A549 (cell line): ENCODE results near the gene SIPA1. TPM values are rescaled to one million over a fixed set of nuclear protein-coding genes. Genes with fewer than 3 reads are reported as not detected.

ENCODE experiments used
- ATAC-seq, 2 experiments: fragments of 200-7000 bp in 1 of 2; fragments of >200 bp in 1 of 2; cut with Nextera tagmentation in 1 of 2; cut with Tn5 transposase in 1 of 2; 3 replicates each; pipeline versions ENCODE4 v1.8.0 to v1.9.1; 2018 to 2020; ENCODE audit warnings: mild to moderate bottlenecking in 1 of 2, moderate library complexity in 1 of 2
- CTCF ChIA-PET: fragments of 300-600 bp; sonication (Branson Sonifier 250); formaldehyde crosslinking; extraction: SDS; loops from one replicate; lab custom pipeline; 2021; ENCODE audit warnings: antibody characterized with exemption, inconsistent platforms; lab: Yijun Ruan, JAX
- POLR2A ChIA-PET: fragments of 350-600 bp; formaldehyde crosslinking; extraction: SDS; loops from one replicate; lab custom pipeline; 2021; ENCODE audit warnings: antibody characterized with exemption, inconsistent platforms; lab: Yijun Ruan, JAX
- DNase-seq, 2 experiments: peaks; one replicate each; pipeline versions ENCODE4 v3.0.0 to v3.0.0-alpha.2; 2011 to 2016; ENCODE audit warnings: low read depth in 1 of 2, low spot score in 1 of 2
- FAIRE-seq: peaks from 2 replicates; lab custom pipeline; 2011; peaks lifted over from hg19 to GRCh38; lab: Jason Lieb, UNC
- H3K27ac ChIP-seq, 2 experiments: fragments of >200 bp; sonication (Bioruptor Twin); formaldehyde crosslinking; 3 replicates each; pipeline ENCODE4 v1.5.1; 2016 to 2017
- H3K4me1 ChIP-seq: fragments of >200 bp; sonication (Bioruptor Twin); formaldehyde crosslinking; 3 replicates; pipeline ENCODE4 v1.6.1; 2016
- H3K4me2 ChIP-seq: fragments of >200 bp; sonication (Bioruptor Twin); formaldehyde crosslinking; 3 replicates; pipeline ENCODE4 v1.6.1; 2016
- H3K4me3 ChIP-seq: fragments of >200 bp; sonication (Bioruptor Twin); formaldehyde crosslinking; 3 replicates; pipeline ENCODE4 v1.5.1; 2016
- H3K9me3 ChIP-seq: fragments of >200 bp; sonication (Bioruptor Twin); formaldehyde crosslinking; 3 replicates; pipeline ENCODE4 v1.6.1; 2016
- BHLHE40 ChIP-seq: IDR thresholded peaks from 2 replicates; pipeline ENCODE4 v1.6.1; 2012; ENCODE audit warnings: low read depth, low read length, inconsistent platforms
- CBX2 ChIP-seq: fragments of 200-600 bp; sonication (generic); IDR thresholded peaks from 2 replicates; pipeline ENCODE4 v1.6.1; 2016; ENCODE audit warnings: low read depth, mild to moderate bottlenecking, borderline replicate concordance
- CEBPB ChIP-seq, 2 experiments: fragments of >200 bp in 1 of 2; sonication (Bioruptor Twin) in 1 of 2; formaldehyde crosslinking in 1 of 2; IDR thresholded peaks; 2 replicates each; pipeline ENCODE4 v1.6.1; 2012 to 2016
- E2F6 ChIP-seq: IDR thresholded peaks from 2 replicates; pipeline ENCODE4 v1.6.1; 2012; ENCODE audit warnings: low read depth, borderline replicate concordance
- EHF ChIP-seq: fragments of 250-450 bp; sonication (Bioruptor Pico); IDR thresholded peaks from 2 replicates; pipeline ENCODE4 v1.5.0; 2020; ENCODE audit warnings: mild to moderate bottlenecking
- ELK1 ChIP-seq: fragments of 150-350 bp; IDR thresholded peaks from 2 replicates; pipeline ENCODE4 v1.6.1; 2014; ENCODE audit warnings: low read depth, mild to moderate bottlenecking, low read length
- EP300 ChIP-seq, 2 experiments: fragments of >200 bp; sonication (Bioruptor Twin); formaldehyde crosslinking; IDR thresholded peaks; 2 replicates in 1 of 2; 3 replicates in 1 of 2; pipeline ENCODE4 v1.6.1; 2016 to 2017
- ESRRA ChIP-seq: fragments of 150-350 bp; IDR thresholded peaks from 2 replicates; pipeline ENCODE4 v1.6.1; 2014; ENCODE audit warnings: mild to moderate bottlenecking, low read length, borderline replicate concordance
- FOSB ChIP-seq: fragments of 250-450 bp; sonication (Bioruptor Pico); IDR thresholded peaks from 2 replicates; pipeline ENCODE4 v1.5.0; 2020; ENCODE audit warnings: mild to moderate bottlenecking, moderate library complexity
- FOXS1 ChIP-seq: fragments of 250-450 bp; sonication (Bioruptor Pico); IDR thresholded peaks from 2 replicates; pipeline ENCODE4 v1.5.0; 2020; ENCODE audit warnings: mild to moderate bottlenecking, moderate library complexity
- HEYL ChIP-seq: fragments of 250-450 bp; sonication (Bioruptor Pico); IDR thresholded peaks from 2 replicates; pipeline ENCODE4 v1.8.0; 2021; ENCODE audit warnings: mild to moderate bottlenecking, moderate library complexity
- HOXA7 ChIP-seq: fragments of 250-450 bp; sonication (Bioruptor Pico); IDR thresholded peaks from 2 replicates; pipeline ENCODE4 v1.5.0; 2020; ENCODE audit warnings: mild to moderate bottlenecking, moderate library complexity
- JUN ChIP-seq, 2 experiments: fragments of >200 bp; sonication (Bioruptor Twin); formaldehyde crosslinking; IDR thresholded peaks; 2 replicates in 1 of 2; 3 replicates in 1 of 2; pipeline ENCODE4 v1.6.1; 2016 to 2017
- JUNB ChIP-seq: fragments of >200 bp; sonication (Bioruptor Twin); formaldehyde crosslinking; IDR thresholded peaks from 2 replicates; pipeline ENCODE4 v1.6.1; 2016
- MAFK ChIP-seq: fragments of 450-650 bp; IDR thresholded peaks from 2 replicates; pipeline ENCODE4 v1.6.1; 2014; ENCODE audit not compliant: partially characterized antibody
- MAX ChIP-seq: IDR thresholded peaks from 2 replicates; pipeline ENCODE4 v1.6.1; 2012
- MYC ChIP-seq: IDR thresholded peaks from 2 replicates; pipeline ENCODE4 v1.6.1; 2012; ENCODE audit warnings: mild to moderate bottlenecking, inconsistent platforms, low read length, improper control_type of control experiment, borderline replicate concordance
- NPAS2 ChIP-seq: fragments of 250-450 bp; sonication (Bioruptor Pico); IDR thresholded peaks from 2 replicates; pipeline ENCODE4 v1.8.0; 2022; ENCODE audit warnings: mild to moderate bottlenecking, moderate library complexity, borderline replicate concordance
- PBX3 ChIP-seq: IDR thresholded peaks from 2 replicates; pipeline ENCODE4 v1.6.1; 2012
- POLR2AphosphoS2 ChIP-seq: conservative IDR thresholded peaks from 2 replicates; pipeline ENCODE4 v1.6.1; 2012; ENCODE audit warnings: low read length, improper control_type of control experiment, inconsistent platforms
- RNF2 ChIP-seq: fragments of 200-600 bp; sonication (generic); IDR thresholded peaks from 2 replicates; pipeline ENCODE4 v1.6.1; 2016; ENCODE audit warnings: low read depth, mild to moderate bottlenecking, antibody characterized with exemption, moderate library complexity, borderline replicate concordance
- SMC3 ChIP-seq: fragments of >200 bp; sonication (Bioruptor Twin); formaldehyde crosslinking; IDR thresholded peaks from 3 replicates; pipeline ENCODE4 v1.6.1; 2018; ENCODE audit warnings: inconsistent platforms
- SREBF2 ChIP-seq: fragments of 450-650 bp; IDR thresholded peaks from 2 replicates; pipeline ENCODE4 v1.6.1; 2014; ENCODE audit warnings: mild to moderate bottlenecking, moderate library complexity
- TFCP2L1 ChIP-seq: fragments of 250-450 bp; sonication (Bioruptor Pico); IDR thresholded peaks from 2 replicates; pipeline ENCODE4 v1.5.0; 2021; ENCODE audit warnings: mild to moderate bottlenecking
- USF2 ChIP-seq: fragments of 450-650 bp; IDR thresholded peaks from 2 replicates; pipeline ENCODE4 v1.6.1; 2014; ENCODE audit warnings: antibody characterized with exemption
- ZC3H11A ChIP-seq: fragments of 450-650 bp; IDR thresholded peaks from 2 replicates; pipeline ENCODE4 v1.6.1; 2014; ENCODE audit warnings: antibody characterized with exemption, mild to moderate bottlenecking
- ZFP36 ChIP-seq: fragments of 450-650 bp; IDR thresholded peaks from 2 replicates; pipeline ENCODE4 v1.6.1; 2014; ENCODE audit warnings: borderline replicate concordance; ENCODE audit not compliant: partially characterized antibody
- ZNF302 ChIP-seq: fragments of 250-450 bp; sonication (Bioruptor Pico); IDR thresholded peaks from 2 replicates; pipeline ENCODE4 v1.9.0; 2021; ENCODE audit warnings: inconsistent platforms, mild to moderate bottlenecking, moderate library complexity
- ZSCAN20 ChIP-seq: fragments of 250-450 bp; sonication (Bioruptor Pico); IDR thresholded peaks from 2 replicates; pipeline ENCODE4 v1.8.0; 2022; ENCODE audit warnings: mild to moderate bottlenecking, moderate library complexity
- WGBS: methylation state at CpG from one replicate; pipeline ENCODE4 v1.1.6; 2017; ENCODE audit errors: missing lambda C conversion rate; 5-methylcytosine and 5-hydroxymethylcytosine counted together
- polyA plus RNA-seq, 4 experiments: library from polyadenylated mRNA; depleted of rRNA in 3 of 4; stranded (reverse); fragments of >200 nt; fragmentation: RNase III in 1 of 4; extraction: RNeasy Plus Mini Kit Qiagen cat#74134 plus additional on column Dnase treatment in 1 of 4; gene quantifications; 2 replicates in 3 of 4; 3 replicates in 1 of 4; pipeline ENCODE4 v1.2.3, GENCODE V29; 2011 to 2017

The SIPA1 gene
- polyA plus RNA-seq, 2 of the 4 experiments (the other 2 are of a cell fraction), result 9.9 to 17.4 TPM

GRCh38 chr11:65599955-65600246 is 38.0 kb upstream of the SIPA1 start:
- FAIRE-seq (no peak), DNase-seq (no peak), ATAC-seq (no peak)
- Histone ChIP-seq H3K4me2 (no peak overlapping the region), H3K4me3 (no peak overlapping the region), H3K4me1 (no peaks in the 10 kb centered on the region; the same call in 2 of the 3 replicates), H3K27ac (no peak overlapping the region), H3K9me3 (no peaks in the 10 kb centered on the region)
- 92% methylated on average over 5 of the region's 6 CpGs for WGBS
- ChIA-PET CTCF (interaction anchor here (1.2 to 20.1 kb wide), 4 partner anchors 11 to 216 kb away, joined by 4 to 249 read pairs (median 6); partner anchors contain the start of genes KCNK7 and MAP3K11), POLR2A (no interaction called here)
- TF ChIP-seq ZSCAN20 (no peak), CEBPB (IDR thresholded peaks at IDR 0.05) (no peak), E2F6 (no peak), PBX3 (no peak), JUNB (no peak), JUN (IDR thresholded peaks at IDR 0.05) (no peak), RNF2 (no peak), HOXA7 (CRISPR knock-in tag) (no peak), BHLHE40 (no peak), FOSB (CRISPR knock-in tag) (no peak), SREBF2 (no peak), ZNF302 (CRISPR knock-in tag) (no peak), POLR2AphosphoS2 (no peak), FOXS1 (CRISPR knock-in tag) (no peak), CBX2 (no peak), ESRRA (no peak)

GRCh38 chr11:65604258-65604657 is 33.6 kb upstream of the SIPA1 start:
- FAIRE-seq (no peak), ATAC-seq (no peak), DNase-seq (no peak)
- POLR2A ChIA-PET, result no interaction called here
- WGBS, result 92% methylated on average over 1 of the region's 1 CpG
- Histone ChIP-seq H3K27ac (no peak overlapping the region), H3K9me3 (no peaks in the 10 kb centered on the region), H3K4me3 (no peak overlapping the region), H3K4me1 (no peaks in the 10 kb centered on the region; the same call in 2 of the 3 replicates), H3K4me2 (no peak overlapping the region)
- no peak for TF ChIP-seq ZC3H11A
- TF ChIP-seq RNF2, result no peak
- CTCF ChIA-PET, result interaction anchor here (0.8 to 20.1 kb wide), 8 partner anchors 13 to 73 kb away, joined by 3 to 249 read pairs (median 4); partner anchors contain the start of genes FAM89B and KCNK7

GRCh38 chr11:65606876-65607613 is 30.9 kb upstream of the SIPA1 start:
- TF ChIP-seq EHF (CRISPR knock-in tag), result no peak
- TF ChIP-seq TFCP2L1 (CRISPR knock-in tag), result no peak
- TF ChIP-seq CEBPB (IDR thresholded peaks at IDR 0.05), result no peak
- TF ChIP-seq ZFP36, result no peak
- no peak for TF ChIP-seq SREBF2
- no peak for TF ChIP-seq MAFK
- TF ChIP-seq EP300 (IDR thresholded peaks at IDR 0.05), result no peak
- no peak for TF ChIP-seq HEYL (CRISPR knock-in tag)
- TF ChIP-seq CBX2, result no peak
- TF ChIP-seq MYC, result no peak
- no peak for TF ChIP-seq NPAS2
- no peak for TF ChIP-seq PBX3
- no peak for TF ChIP-seq ELK1
- TF ChIP-seq HOXA7 (CRISPR knock-in tag), result no peak
- no peak for TF ChIP-seq BHLHE40
- TF ChIP-seq SMC3, result no peak
- no peak for TF ChIP-seq MAX
- no peak for TF ChIP-seq USF2
- H3K4me2 ChIP-seq, result no peak overlapping the region
- no peak overlapping the region for H3K4me3 ChIP-seq
- ChIA-PET CTCF (interaction anchor here (1.0 to 20.1 kb wide), 4 partner anchors 18 to 66 kb away, joined by 3 to 249 read pairs (median 4); partner anchors contain the start of gene KCNK7), POLR2A (no interaction called here)
- no peak overlapping the region for H3K27ac ChIP-seq
- peak in 1 of 2 experiments; percentile 85; a peak in 3 of 6 replicates for ATAC-seq
- WGBS, result 94% methylated on average over 63 of the region's 67 CpGs
- peak; percentile 46 to 70 for DNase-seq
- no peaks in the 10 kb centered on the region for H3K9me3 ChIP-seq
- H3K4me1 ChIP-seq, result peaks cover 22% of the 10 kb centered on the region; the same call in 1 of the 3 replicates
- no peak for FAIRE-seq
